Keratinocyte (primary cell): ENCODE measurements around the gene VPS37B. TPM values are rescaled to one million over a fixed set of nuclear protein-coding genes. Genes with fewer than 3 reads are reported as not detected.

Source experiments
- DNase-seq: peaks from one replicate; pipeline ENCODE4 v3.0.0-alpha.2; 2011; ENCODE audit warnings: low read depth, missing footprints, low spot score
- FAIRE-seq: peaks from 2 replicates; lab custom pipeline; 2011; peaks lifted over from hg19 to GRCh38; lab: Jason Lieb, UNC
- H2AFZ ChIP-seq: 2 replicates; pipeline ENCODE4 v1.6.0; 2012; ENCODE audit warnings: low read length, control low read depth, inconsistent platforms; ENCODE audit not compliant: control insufficient read depth
- H3K27ac ChIP-seq: 2 replicates; pipeline ENCODE4 v1.5.1; 2011; ENCODE audit warnings: low read length; ENCODE audit not compliant: control insufficient read depth, insufficient read depth
- H3K27me3 ChIP-seq: 3 replicates; pipeline ENCODE4 v1.6.0; 2011; ENCODE audit warnings: low read length; ENCODE audit not compliant: control insufficient read depth, insufficient read depth; ENCODE audit errors: extremely low read depth
- H3K36me3 ChIP-seq, 2 experiments: 2 replicates in 1 of 2; 3 replicates in 1 of 2; pipeline ENCODE4 v1.5.1; 2011; ENCODE audit warnings: low read length in 2 of 2, mild to moderate bottlenecking in 1 of 2; ENCODE audit not compliant: control insufficient read depth in 2 of 2, insufficient read depth in 2 of 2; ENCODE audit errors: extremely low read depth in 1 of 2
- H3K4me1 ChIP-seq: 3 replicates; pipeline ENCODE4 v1.5.1; 2011; ENCODE audit warnings: low read length; ENCODE audit not compliant: control insufficient read depth, insufficient read depth; ENCODE audit errors: extremely low read depth
- H3K4me2 ChIP-seq: 3 replicates; pipeline ENCODE4 v1.6.0; 2011; ENCODE audit warnings: low read depth, low read length; ENCODE audit not compliant: control insufficient read depth, insufficient read depth; ENCODE audit errors: extremely low read depth
- H3K4me3 ChIP-seq, 3 experiments: fragments of 200-600 bp in 1 of 3; sonication (generic) in 1 of 3; 2 replicates in 2 of 3; 3 replicates in 1 of 3; pipeline ENCODE4 v1.5.1; 2011 to 2016; ENCODE audit warnings: low read length in 3 of 3, mild to moderate bottlenecking in 3 of 3, control low read depth in 2 of 3, inconsistent platforms in 1 of 3, low read depth in 1 of 3, mixed read lengths in 1 of 3, mixed run types in 1 of 3, moderate library complexity in 1 of 3; ENCODE audit not compliant: control insufficient read depth in 2 of 3, insufficient read depth in 2 of 3; ENCODE audit errors: extremely low read depth in 1 of 3
- H3K79me2 ChIP-seq: 2 replicates; pipeline ENCODE4 v1.6.0; 2012; ENCODE audit warnings: low read length; ENCODE audit not compliant: control insufficient read depth, insufficient read depth
- H3K9ac ChIP-seq: 3 replicates; pipeline ENCODE4 v1.6.0; 2011; ENCODE audit warnings: low read length; ENCODE audit not compliant: control insufficient read depth, insufficient read depth; ENCODE audit errors: extremely low read depth
- H3K9me1 ChIP-seq: 3 replicates; pipeline ENCODE4 v1.6.0; 2011; ENCODE audit warnings: low read length; ENCODE audit not compliant: control insufficient read depth, insufficient read depth; ENCODE audit errors: extremely low read depth
- H3K9me3 ChIP-seq: 2 replicates; pipeline ENCODE4 v1.5.1; 2012; ENCODE audit warnings: low read depth, low read length; ENCODE audit not compliant: control insufficient read depth
- H4K20me1 ChIP-seq: 3 replicates; pipeline ENCODE4 v1.6.0; 2011; ENCODE audit warnings: low read length; ENCODE audit not compliant: control insufficient read depth, insufficient read depth; ENCODE audit errors: extremely low read depth
- EZH2 ChIP-seq: IDR thresholded peaks from one replicate; pipeline ENCODE4 v1.6.1; 2012; ENCODE audit warnings: inconsistent platforms, mild to moderate bottlenecking, low read length, moderate library complexity
- dilution Hi-C: fragments of 300-500 bp; cut with MboI; formaldehyde crosslinking; loops from one replicate; pipeline ENCODE4 v1.7.0; 2020; ENCODE audit warnings: low sequenced_read_pairs; ENCODE audit not compliant: extremely low pct_ligation_motif_present
- polyA plus RNA-seq, 5 experiments: library from polyadenylated mRNA; depleted of rRNA in 3 of 5; stranded (reverse) in 3 of 5; stranded (forward) in 1 of 5; unstranded in 1 of 5; fragments of >200 nt; gene quantifications; 1 replicate in 1 of 5; 2 replicates in 3 of 5; 3 replicates in 1 of 5; pipeline versions ENCODE4 v1.2.1 to v1.2.3, GENCODE V29; 2011 to 2012; ENCODE audit warnings: missing spikeins in 2 of 5, low read depth in 1 of 5, low replicate concordance in 1 of 5
- TF ChIP-seq, protein P1 (sequence below), 3 experiments: IDR thresholded peaks in 1 of 3; conservative IDR thresholded peaks in 1 of 3; optimal IDR thresholded peaks in 1 of 3; 2 replicates in 2 of 3; 3 replicates in 1 of 3; pipeline versions ENCODE3 to v1.5.1; 2011; ENCODE audit warnings: low read length in 3 of 3, mild to moderate bottlenecking in 3 of 3, moderate library complexity in 2 of 3, control low read depth in 1 of 3, inconsistent platforms in 1 of 3; ENCODE audit not compliant: insufficient read depth in 2 of 3; ENCODE audit errors: extremely low read depth in 1 of 3

Gene VPS37B
- polyA plus RNA-seq, 1 donor (not counting 4 experiments of a cell fraction or from before 2014, with no cell fraction given): 34.1 TPM

DNA sequence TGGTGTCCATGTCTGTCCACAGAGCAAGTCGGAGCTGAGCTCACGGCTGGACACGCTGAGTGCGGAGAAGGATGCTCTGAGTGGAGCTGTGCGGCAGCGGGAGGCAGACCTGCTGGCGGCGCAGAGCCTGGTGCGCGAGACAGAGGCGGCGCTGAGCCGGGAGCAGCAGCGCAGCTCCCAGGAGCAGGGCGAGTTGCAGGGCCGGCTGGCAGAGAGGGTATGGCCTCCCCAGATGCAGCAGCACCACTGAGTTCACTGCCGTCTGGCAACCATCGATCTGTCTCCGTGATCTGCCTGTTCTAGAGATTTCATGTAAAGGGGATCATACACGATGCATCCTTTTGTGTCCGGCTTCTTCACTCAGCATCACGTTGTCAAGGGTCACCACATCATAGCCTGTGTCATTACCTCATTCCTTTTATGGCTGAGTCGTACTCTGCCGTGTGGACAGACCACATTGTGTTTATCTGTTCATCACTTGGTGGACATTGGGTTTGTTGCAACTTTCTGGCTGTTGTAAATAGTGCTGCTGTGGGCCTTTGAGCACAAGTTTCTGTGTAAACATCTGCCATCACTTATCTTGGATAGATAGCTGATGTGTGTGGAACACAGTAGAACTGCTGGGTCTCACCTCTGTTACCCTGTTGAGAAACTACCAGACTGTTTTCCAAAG, 38.8 kb downstream of the VPS37B start:
- dilution Hi-C loops: no loop called here
- Histone ChIP-seq H3K79me2 (no peaks in the 10 kb centered on the region), H3K4me2 (no peak overlapping the region), H3K27ac (no peak overlapping the region), H3K9ac (no peak overlapping the region), H3K9me3 (no peaks in the 10 kb centered on the region), H2AFZ (no peak overlapping the region), H3K9me1 (peaks cover 4% of the 10 kb centered on the region), H3K27me3 (no peaks in the 10 kb centered on the region), H3K4me3 (no peak overlapping the region), H3K4me1 (peaks cover 11% of the 10 kb centered on the region), H4K20me1 (no peaks in the 10 kb centered on the region), H3K36me3 (peaks cover 21 to 33% of the 10 kb centered on the region in 2 experiments)
- no peak for FAIRE-seq
- no peak for TF ChIP-seq EZH2
- TF ChIP-seq, protein P1, sequence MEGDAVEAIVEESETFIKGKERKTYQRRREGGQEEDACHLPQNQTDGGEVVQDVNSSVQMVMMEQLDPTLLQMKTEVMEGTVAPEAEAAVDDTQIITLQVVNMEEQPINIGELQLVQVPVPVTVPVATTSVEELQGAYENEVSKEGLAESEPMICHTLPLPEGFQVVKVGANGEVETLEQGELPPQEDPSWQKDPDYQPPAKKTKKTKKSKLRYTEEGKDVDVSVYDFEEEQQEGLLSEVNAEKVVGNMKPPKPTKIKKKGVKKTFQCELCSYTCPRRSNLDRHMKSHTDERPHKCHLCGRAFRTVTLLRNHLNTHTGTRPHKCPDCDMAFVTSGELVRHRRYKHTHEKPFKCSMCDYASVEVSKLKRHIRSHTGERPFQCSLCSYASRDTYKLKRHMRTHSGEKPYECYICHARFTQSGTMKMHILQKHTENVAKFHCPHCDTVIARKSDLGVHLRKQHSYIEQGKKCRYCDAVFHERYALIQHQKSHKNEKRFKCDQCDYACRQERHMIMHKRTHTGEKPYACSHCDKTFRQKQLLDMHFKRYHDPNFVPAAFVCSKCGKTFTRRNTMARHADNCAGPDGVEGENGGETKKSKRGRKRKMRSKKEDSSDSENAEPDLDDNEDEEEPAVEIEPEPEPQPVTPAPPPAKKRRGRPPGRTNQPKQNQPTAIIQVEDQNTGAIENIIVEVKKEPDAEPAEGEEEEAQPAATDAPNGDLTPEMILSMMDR (optimal IDR thresholded peaks at IDR 0.05 in 1 of 3, IDR thresholded peaks at IDR 0.05 in 1 of 3, conservative IDR thresholded peaks at IDR 0.05 in 1 of 3; ENCODE audit: extremely low read depth in 1 of 3, insufficient read depth in 2 of 3, low read length in 3 of 3): no peak
- DNase-seq: no peak

DNA sequence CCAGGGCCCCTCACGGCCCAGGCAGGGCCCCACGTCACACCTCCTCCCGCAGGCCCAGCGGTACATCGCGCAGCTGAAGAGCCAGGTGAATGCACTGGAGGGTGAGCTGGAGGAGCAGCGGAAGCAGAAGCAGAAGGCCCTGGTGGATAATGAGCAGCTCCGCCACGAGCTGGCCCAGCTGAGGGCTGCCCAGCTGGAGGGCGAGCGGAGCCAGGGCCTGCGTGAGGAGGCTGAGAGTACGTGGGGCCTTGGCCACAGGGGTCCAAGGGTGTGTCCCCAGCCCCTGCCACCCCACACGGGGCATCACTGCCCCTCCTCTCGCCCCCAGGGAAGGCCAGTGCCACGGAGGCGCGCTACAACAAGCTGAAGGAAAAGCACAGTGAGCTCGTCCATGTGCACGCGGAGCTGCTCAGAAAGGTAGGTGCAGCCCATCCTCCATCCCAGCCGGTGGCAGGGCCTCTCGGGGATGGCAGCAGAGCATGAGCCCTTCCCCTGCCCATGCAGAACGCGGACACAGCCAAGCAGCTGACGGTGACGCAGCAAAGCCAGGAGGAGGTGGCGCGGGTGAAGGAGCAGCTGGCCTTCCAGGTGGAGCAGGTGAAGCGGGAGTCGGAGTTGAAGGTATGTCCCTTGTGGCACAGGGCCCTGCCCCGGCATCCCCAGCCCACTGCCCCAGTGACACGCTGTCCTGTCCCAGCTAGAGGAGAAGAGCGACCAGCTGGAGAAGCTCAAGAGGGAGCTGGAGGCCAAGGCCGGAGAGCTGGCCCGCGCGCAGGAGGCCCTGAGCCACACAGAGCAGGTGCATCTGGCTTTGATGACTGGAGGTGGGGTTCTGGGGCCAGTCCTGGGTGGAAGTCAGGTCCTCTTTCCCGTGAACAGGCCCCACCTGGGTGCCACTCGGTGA, 39.7 kb downstream of the VPS37B start:
- dilution Hi-C loops: no loop called here
- H3K9me1 ChIP-seq: peaks cover 6% of the 10 kb centered on the region
- H3K9ac ChIP-seq: no peak overlapping the region
- FAIRE-seq (no peak), DNase-seq (no peak)
- peaks cover 18% of the 10 kb centered on the region for H3K4me1 ChIP-seq
- no peaks in the 10 kb centered on the region for H4K20me1 ChIP-seq
- H2AFZ ChIP-seq: no peak overlapping the region
- peaks cover 17 to 25% of the 10 kb centered on the region in 2 experiments for H3K36me3 ChIP-seq
- no peaks in the 10 kb centered on the region for H3K79me2 ChIP-seq
- H3K4me2 ChIP-seq: no peak overlapping the region
- H3K27ac ChIP-seq: no peak overlapping the region
- no peak for TF ChIP-seq EZH2
- TF ChIP-seq, protein P1 (optimal IDR thresholded peaks at IDR 0.05 in 1 of 3, IDR thresholded peaks at IDR 0.05 in 1 of 3, conservative IDR thresholded peaks at IDR 0.05 in 1 of 3; ENCODE audit: extremely low read depth in 1 of 3, insufficient read depth in 2 of 3, low read length in 3 of 3): no peak
- H3K9me3 ChIP-seq: no peaks in the 10 kb centered on the region
- no peak overlapping the region for H3K4me3 ChIP-seq
- H3K27me3 ChIP-seq: no peaks in the 10 kb centered on the region
